Measurements from ENCODE around the gene OOSP3.

DNA sequence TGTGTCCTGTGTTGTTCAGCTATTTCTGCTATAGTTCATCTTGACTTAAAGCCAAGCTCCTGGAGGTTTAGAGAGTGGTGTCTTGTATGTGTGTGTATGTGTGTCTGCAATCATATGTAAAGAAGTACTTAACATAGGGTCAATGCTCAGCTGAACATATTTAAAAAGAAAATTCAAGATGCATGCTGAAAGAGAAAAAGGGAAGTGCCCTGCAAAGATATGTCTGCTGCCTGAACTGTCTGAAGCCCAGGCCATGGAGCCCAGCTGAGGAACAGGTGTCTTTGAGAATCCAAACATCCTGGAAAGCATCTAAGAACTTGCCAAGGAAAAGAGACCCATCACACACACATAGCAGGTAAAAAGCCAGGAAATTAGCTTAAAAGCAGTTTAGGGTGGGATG, 18.9 kb upstream of the OOSP3 start:
- TF ChIP-seq CTCF (conservative IDR thresholded peaks at IDR 0.05; ENCODE audit: low read length) (no peak), EZH2phosphoT487 (IDR thresholded peaks at IDR 0.05; ENCODE audit: borderline replicate concordance, low read depth, low read length) (no peak)
